ENCODE data around the gene ZCCHC10.
A peak's percentile ranks its signal among the peaks of the same experiment; 100 is the strongest.
"Not testable (repeated sequence)": the region's sequence is repeated elsewhere in the genome, so short reads cannot be mapped to it uniquely, and the experiment has no call there.

Gene ZCCHC10

DNA sequence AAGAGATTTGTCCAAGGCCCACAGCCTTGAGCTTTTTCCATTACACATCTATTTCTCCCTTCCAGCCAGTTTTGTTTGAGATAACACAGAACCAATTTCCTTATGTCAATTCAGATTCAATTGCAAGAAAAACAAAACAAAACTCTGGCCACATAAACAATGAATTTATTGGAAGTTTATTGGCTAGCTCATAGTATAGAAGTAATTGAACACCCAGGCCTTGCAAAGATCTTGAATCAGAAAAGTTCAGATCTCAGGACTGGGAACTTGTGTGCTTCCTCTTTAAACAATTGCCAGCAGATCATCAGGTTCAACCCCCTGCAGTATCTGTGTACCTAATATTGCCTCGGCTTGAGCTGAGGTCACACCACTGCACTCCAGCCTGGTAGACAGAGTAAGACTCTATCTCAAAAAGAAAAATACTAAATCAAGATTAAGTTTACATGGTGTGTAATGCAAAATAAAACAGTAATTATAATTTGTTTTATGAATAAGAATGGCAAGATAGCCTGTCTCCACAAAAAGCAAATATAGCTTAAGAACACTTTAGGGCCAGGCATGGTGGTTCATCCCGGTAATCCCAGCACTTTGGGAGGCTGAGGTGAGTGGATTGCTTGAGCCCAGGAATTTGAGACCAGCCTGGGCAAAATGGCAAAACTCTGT lies 4.1 kb upstream of the ZCCHC10 start:
- DNase-seq = no peak
- TF ChIP-seq GATA1 (IDR thresholded peaks at IDR 0.05; ENCODE audit: low read depth, low read length) (no peak), POLR2A (IDR thresholded peaks at IDR 0.05; ENCODE audit: low read length) (no peak)

DNA sequence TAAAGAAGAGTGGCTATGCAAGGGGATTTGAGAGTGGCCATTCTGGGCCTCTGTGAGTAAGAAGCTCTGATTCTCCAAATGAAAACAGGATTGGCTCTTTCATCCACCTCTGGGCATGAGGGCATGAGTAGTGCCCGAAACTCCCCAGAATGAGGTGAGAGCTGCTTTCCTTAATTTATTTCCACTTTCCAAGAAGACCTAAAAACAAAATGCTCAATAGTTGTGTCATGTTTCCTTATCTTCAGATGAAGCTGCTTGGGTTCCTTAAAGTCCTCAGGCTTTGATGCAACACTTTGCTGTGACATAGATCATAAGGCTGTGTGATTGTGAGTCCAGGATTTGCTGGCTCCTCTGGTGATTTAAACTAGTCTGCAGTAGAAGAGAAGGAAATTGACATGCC lies 3.1 kb upstream of the ZCCHC10 start:
- TF ChIP-seq POLR2A (IDR thresholded peaks at IDR 0.05; ENCODE audit: low read length) (no peak), GATA1 (IDR thresholded peaks at IDR 0.05; ENCODE audit: low read depth, low read length) (no peak)
- no peak for DNase-seq

DNA sequence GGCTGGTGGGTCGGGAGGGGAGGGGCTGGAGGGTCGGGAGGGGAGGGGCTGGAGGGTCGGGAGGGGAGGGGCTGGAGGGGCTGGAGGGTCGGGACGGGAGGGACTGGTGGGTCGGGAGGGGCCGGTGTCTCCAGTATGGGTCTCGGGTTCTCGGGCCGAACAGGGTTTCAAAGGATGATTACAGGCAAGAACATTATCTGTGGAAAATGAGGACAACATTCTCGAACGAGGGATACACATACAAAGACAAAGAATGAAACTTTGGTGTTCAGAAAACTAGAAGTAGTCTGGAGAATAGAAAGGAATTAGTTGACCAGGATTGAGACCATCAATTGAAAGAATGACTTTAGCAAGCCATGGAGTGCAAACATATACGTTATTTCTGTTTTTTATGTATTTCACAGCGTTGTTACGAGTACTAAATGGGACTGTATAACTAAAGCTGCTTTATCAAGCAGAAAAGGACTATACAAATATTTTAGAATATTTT lies 360 bp upstream of the ZCCHC10 start:
- DNase-seq = no peak
- TF ChIP-seq POLR2A (IDR thresholded peaks at IDR 0.05; ENCODE audit: low read length) = no peak
- TF ChIP-seq GATA1 (IDR thresholded peaks at IDR 0.05; ENCODE audit: low read depth, low read length) = no peak

DNA sequence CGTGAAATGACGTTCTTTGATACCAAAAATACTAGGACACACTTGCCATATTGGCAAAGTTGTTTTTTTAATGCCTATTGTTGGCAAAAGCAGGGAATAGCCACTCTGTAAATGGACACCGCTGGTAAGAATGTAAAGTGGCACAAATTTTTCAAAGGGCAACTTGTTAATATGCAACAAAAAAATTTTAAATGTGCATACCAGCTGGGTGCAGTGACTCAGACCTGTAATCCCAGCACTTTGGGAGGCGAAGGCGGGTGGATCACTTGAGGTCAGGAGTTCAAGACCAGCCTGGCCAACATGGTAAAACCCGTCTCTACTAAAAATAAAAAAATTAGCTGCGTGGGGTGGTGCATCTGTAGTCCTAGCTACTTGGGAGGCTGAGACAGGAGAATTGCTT lies 6.9 kb downstream of the ZCCHC10 start:
- DNase-seq = not testable (repeated sequence)

DNA sequence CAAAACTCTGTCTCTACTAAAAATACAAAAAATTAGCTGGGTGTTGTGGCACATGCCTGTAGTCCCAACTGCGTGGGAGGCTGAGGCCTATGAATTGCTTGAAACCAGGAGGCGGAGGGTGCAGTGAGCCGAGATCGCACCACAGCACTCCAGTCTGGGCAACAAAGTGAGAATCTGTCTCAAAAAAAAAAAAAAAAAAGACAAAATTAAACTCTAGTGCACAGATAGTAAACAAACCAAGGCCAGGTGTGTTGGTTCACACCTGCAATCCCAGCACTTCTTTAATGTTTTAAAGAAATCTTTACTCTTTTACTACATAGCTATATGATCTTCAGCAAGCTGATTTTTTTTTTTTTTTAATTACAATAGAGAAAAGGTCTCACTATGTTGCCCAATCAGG lies 8.4 kb downstream of the ZCCHC10 start:
- TF ChIP-seq POLR2A (IDR thresholded peaks at IDR 0.05; ENCODE audit: low read length) = no peak
- TF ChIP-seq GATA1 (IDR thresholded peaks at IDR 0.05; ENCODE audit: low read depth, low read length) = no peak
- DNase-seq = no peak

DNA sequence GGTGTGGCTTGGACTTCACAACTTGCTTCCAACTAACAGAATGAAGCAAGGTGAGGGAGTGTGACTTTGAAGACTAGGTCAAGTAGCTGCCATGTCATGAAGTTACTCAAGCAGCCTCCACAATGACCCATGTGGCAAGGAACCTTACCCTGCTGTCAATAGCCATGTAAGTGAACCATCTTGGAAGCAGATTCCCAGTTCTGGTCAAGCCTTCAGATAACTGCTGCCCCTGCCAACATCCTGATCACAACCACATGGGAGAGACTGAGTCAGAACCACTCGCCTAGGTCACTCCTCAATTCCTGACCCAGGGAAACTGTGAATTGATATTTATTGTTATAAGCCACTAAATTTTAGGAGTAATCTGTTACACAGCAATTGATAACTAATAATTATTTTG lies 10.9 kb downstream of the ZCCHC10 start:
- DNase-seq = no peak
- TF ChIP-seq POLR2A (IDR thresholded peaks at IDR 0.05; ENCODE audit: low read length) = no peak
- no peak for TF ChIP-seq GATA1 (IDR thresholded peaks at IDR 0.05; ENCODE audit: low read depth, low read length)

DNA sequence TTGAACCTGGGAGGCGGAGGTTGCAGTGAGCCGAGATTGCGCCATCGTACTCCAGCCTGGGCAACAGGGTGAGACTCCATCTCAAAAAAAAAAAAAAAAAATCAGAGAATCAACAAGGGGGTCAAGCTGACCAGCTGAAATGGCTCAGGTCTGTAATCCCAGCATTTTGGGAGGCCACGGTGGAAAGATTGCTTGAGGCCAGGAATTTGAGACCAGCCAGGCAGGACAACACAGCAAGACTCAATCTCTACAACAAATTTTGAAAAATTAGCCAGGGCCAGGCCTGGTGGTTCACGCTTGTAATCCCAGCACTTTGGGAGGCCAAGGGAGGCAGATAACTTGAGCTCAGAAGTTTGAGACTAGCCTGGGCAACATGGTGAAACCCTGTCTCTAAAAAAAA lies 17.9 kb downstream of the ZCCHC10 start:
- not testable (repeated sequence) for DNase-seq

DNA sequence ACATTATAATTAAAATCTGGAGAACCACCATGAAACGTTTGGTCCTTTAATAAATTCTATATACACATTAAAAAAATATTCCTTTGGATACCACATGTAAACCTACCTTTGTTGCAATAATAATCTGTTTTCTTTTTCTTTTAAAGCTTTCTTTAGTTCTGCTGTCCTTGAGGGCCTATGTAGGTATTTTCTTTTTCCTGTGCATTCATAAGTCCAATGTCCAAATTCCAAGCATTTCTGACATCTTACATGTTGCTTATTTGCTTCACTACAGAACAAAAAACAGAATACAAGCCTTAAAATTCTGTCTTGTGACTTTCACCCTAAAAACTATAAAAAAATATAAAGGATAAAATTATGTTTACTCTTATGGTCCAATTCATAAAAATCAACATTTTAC lies 19.7 kb downstream of the ZCCHC10 start:
- no peak for DNase-seq
- TF ChIP-seq POLR2A (IDR thresholded peaks at IDR 0.05; ENCODE audit: low read length) (no peak), GATA1 (IDR thresholded peaks at IDR 0.05; ENCODE audit: low read depth, low read length) (no peak)

DNA sequence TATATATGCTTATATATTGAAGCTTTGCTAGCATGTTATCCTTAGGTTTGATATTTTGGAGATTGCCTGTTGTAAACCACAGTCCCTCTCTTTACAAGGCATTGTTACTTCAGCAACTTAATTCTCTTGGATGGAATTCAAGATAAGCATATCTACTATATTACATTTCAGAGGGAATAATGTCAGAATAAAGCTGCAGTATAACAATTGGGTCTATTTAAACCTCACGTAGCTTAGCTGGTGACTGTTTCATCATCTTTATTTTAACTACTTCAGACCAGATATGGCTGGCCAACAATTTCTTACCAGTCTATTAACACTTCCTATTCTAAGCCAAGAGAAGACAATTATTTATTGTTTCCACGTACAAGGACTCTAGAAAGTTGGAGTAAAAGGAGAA lies 27.1 kb downstream of the ZCCHC10 start:
- TF ChIP-seq GATA1 (IDR thresholded peaks at IDR 0.05; ENCODE audit: low read depth, low read length) = no peak
- no peak for TF ChIP-seq POLR2A (IDR thresholded peaks at IDR 0.05; ENCODE audit: low read length)
- DNase-seq = no peak

DNA sequence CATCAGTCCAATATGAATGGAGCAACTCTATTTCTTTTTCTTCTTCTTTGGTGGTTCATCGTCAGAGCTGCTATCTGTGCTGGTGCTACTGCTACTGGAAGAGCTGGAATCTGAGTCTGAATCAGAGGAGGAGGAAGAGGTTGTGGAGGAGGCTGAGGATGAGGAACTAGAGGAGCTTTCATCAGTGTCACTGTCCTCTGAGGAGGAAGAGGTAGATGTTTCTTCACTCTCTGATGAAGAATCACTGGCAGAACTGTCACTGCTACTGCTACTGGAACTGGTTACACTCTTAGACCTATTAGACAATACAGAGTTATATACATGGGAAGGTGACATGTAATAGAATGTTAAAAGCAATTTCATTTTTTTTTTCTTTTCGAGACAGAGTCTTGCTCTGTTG lies 27.8 kb downstream of the ZCCHC10 start:
- no peak for DNase-seq
- no peak for TF ChIP-seq GATA1 (IDR thresholded peaks at IDR 0.05; ENCODE audit: low read depth, low read length)
- TF ChIP-seq POLR2A (IDR thresholded peaks at IDR 0.05; ENCODE audit: low read length) = no peak

DNA sequence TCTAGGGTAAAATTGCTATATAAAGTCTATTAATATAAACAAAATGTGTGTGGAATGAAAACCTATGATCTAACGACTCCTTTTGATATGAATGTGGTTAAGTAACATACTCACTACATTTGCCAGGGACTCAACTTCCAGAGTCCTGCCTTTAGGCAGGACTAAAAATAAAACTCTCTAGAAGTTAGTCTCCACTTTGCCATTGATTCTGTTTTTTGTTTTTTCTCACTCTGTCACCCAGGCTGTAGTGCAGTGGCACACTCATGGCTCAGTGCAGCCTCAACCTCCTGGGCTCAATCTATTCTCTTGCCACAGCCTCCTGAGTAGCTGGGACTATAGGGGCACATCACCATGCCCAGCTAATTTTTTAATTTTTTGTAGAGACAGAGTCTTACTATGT lies 30.0 kb downstream of the ZCCHC10 start:
- TF ChIP-seq POLR2A (IDR thresholded peaks at IDR 0.05; ENCODE audit: low read length) (no peak), GATA1 (IDR thresholded peaks at IDR 0.05; ENCODE audit: low read depth, low read length) (no peak)
- DNase-seq = no peak

DNA sequence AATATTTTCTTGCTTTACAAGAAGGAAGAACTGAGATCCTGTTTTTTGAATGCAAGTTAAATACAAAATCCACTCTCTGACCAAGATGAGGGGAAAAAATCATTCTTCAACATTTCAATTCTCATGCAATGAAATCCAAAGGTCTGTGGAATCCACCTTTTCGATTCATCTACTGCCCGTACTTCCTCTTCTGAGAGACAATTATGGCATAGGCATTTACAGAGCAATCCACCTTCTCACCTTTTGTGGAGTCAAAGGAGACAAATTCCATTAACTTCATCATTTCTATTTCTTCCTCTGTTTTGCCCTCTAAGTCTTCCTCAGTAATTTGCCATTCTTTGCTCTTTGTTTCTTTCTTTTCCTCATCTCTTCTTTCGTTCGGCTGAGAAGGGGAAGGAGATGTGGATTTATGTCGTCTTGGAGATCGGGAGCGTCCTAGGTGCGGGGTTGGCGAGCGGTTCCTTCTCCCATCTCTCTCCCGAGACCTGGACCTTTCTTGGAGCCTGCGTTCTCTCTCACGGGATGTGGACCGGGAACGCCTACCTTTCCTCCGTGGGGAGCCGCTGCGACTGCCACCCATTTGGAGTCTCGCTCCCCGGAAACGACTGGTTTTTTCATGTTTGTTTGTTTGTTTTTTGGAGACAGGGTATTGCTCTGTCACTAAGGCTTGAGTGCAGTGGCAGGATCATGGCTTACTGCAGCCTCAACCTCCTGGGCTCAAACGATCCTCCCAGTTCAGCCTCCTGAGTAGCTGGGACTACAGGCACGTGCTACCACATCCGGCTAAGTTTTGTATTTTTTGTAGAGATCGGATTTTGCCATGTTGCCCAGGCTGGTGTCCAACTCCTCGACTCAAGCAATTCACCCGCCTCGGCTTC lies 38.6 kb downstream of the ZCCHC10 start:
- no peak for DNase-seq

DNA sequence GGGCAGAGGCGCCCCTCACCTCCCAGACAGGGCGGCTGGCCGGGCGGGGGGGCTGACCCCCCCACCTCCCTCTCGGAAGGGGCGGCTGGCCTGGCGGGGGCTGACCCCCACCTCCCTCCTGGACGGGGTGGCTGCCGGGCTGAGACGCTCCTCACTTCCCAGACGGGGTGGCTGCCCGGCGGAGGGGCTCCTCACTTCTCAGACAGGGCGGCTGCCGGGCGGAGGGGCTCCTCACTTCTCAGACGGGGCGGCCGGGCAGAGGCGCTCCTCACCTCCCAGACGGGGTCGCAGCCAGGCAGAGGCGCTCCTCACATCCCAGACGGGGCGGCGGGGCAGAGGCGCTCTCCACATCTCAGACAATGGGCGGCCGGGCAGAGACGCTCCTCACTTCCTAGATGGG lies 43.4 kb downstream of the ZCCHC10 start:
- not testable (repeated sequence) for DNase-seq

More for the DNA sequence above, 38.6 kb downstream of the ZCCHC10 start:
- TF ChIP-seq GATA1 (IDR thresholded peaks at IDR 0.05; ENCODE audit: low read depth, low read length) = no peak
- TF ChIP-seq POLR2A (IDR thresholded peaks at IDR 0.05; ENCODE audit: low read length) = no peak

DNA sequence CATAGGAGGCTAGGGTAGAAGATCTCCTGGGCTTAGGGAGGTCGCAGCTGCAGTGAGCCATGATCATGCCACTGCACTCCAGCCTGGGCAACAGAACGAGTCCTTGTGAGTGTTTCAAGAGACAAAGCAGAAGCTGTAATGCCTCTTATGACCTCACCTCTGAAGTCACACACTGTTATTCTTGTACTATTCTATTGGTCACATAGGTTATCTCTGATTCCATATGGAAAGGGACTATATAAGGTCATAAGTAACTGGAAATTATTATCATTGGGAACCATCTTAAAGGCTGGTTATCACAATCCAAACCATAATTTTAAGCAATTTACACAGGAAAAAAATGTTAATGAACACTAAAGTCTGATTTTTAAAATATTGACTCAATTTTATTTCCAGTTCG lies 45.1 kb downstream of the ZCCHC10 start:
- TF ChIP-seq POLR2A (IDR thresholded peaks at IDR 0.05; ENCODE audit: low read length) = no peak
- TF ChIP-seq GATA1 (IDR thresholded peaks at IDR 0.05; ENCODE audit: low read depth, low read length) = no peak
- DNase-seq = peak; percentile 29 to 79

DNA sequence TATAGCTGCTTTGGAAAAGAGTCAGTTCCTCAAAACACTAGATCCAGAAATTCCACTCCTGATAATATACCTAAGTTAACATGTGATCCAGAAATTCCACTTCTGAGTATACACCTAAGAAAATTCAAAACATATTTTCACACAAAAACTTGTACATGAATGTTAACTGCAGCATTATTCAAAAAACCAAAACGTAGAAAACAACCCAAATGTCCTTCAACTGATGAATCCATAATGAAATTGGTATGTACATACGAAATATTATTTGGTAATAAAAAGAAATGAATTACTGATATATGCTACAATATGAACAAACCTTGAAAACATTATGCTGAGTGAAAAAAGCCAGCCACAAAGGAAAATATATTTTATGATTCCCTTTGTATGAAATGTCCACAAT lies 46.4 kb downstream of the ZCCHC10 start:
- DNase-seq = no peak
- TF ChIP-seq GATA1 (IDR thresholded peaks at IDR 0.05; ENCODE audit: low read depth, low read length) (no peak), POLR2A (IDR thresholded peaks at IDR 0.05; ENCODE audit: low read length) (no peak)

Measured in erythroblast (primary cell).